Kidney (tissue), 14 donors: ENCODE measurements around the gene ASAP2. TPM values are rescaled to one million over a fixed set of nuclear protein-coding genes. Genes with fewer than 3 reads are reported as not detected.

Experiments used
- DNase-seq, 5 donors: peaks; one replicate each; pipeline ENCODE4 v3.0.0-alpha.2; 2013 to 2020
- FAIRE-seq: peaks from 2 replicates; lab custom pipeline; 2012; peaks lifted over from hg19 to GRCh38; lab: Jason Lieb, UNC
- H3K27ac ChIP-seq, 2 donors: one replicate each; pipeline ENCODE4 v1.7.0; 2013; ENCODE audit warnings: low read depth in 2 of 2, low read length in 2 of 2, inconsistent platforms in 1 of 2
- H3K27me3 ChIP-seq: one replicate; pipeline ENCODE4 v1.7.1; 2013; ENCODE audit warnings: low read length, inconsistent platforms; ENCODE audit not compliant: control insufficient read depth, insufficient read depth
- H3K36me3 ChIP-seq, 3 donors: one replicate each; pipeline versions ENCODE4 v1.7.0 to v1.7.1; 2013; ENCODE audit warnings: low read length in 3 of 3, control low read depth in 1 of 3, inconsistent platforms in 1 of 3; ENCODE audit not compliant: insufficient read depth in 3 of 3, control insufficient read depth in 2 of 3
- H3K4me1 ChIP-seq, 3 donors: one replicate each; pipeline versions ENCODE4 v1.7.0 to v1.7.1; 2013; ENCODE audit warnings: low read length in 3 of 3, inconsistent platforms in 1 of 3, low read depth in 1 of 3; ENCODE audit not compliant: control insufficient read depth in 2 of 3, insufficient read depth in 2 of 3
- H3K4me3 ChIP-seq, 3 donors: one replicate each; pipeline versions ENCODE4 v1.7.0 to v1.8.1; 2013; ENCODE audit warnings: low read length in 3 of 3, control low read depth in 1 of 3, inconsistent platforms in 1 of 3
- H3K9ac ChIP-seq, 3 donors: one replicate each; pipeline versions ENCODE4 v1.7.0 to v1.7.1; 2013; ENCODE audit warnings: low read length in 3 of 3, control low read depth in 1 of 3, inconsistent platforms in 1 of 3
- H3K9me3 ChIP-seq, 3 donors: one replicate each; pipeline versions ENCODE4 v1.7.0 to v1.7.1; 2013; ENCODE audit warnings: low read length in 3 of 3, control low read depth in 1 of 3, inconsistent platforms in 1 of 3; ENCODE audit not compliant: control insufficient read depth in 2 of 3, insufficient read depth in 1 of 3
- intact Hi-C: fragments of 100-400 bp; cut with DNase I; formaldehyde crosslinking; loops from one replicate; pipeline ENCODE4 v1.11.1; 2022
- polyA plus RNA-seq: library from polyadenylated mRNA; stranded (reverse); fragments of 350-450 nt; fragmentation: Illumina TruSeq; extraction: RNeasy Lipid Tissue Mini Kit (QIAGEN cat#74804); gene quantifications from one replicate; pipeline ENCODE4 v1.2.3, GENCODE V29; 2014; ENCODE audit warnings: low read depth, low replicate concordance; ENCODE audit not compliant: insufficient read depth
- total RNA-seq: library from RNA; stranded (reverse); fragmentation: NEBNext Ultra II Directional; extraction: Animal tissue kit (Norgen Biotek cat#: 25700); gene quantifications from one replicate; pipeline ENCODE4 v1.2.1, GENCODE V29; 2021
- TF ChIP-seq, protein P1 (sequence below): IDR thresholded peaks from 3 replicates; pipeline ENCODE4 v1.5.1; 2012; ENCODE audit warnings: mild to moderate bottlenecking, moderate library complexity, borderline replicate concordance; ENCODE audit not compliant: insufficient read depth; ENCODE audit errors: extremely low read depth
- donor health status: control.
- donor health status: control.
- donor health status: control.
- donor health status: control.
- donor health status: control.
- donor health status: DM: yes; HTN: yes; CAD: no.
- donor health status: Normal renal cell carcinoma (clear cell type).

Gene ASAP2
- total and polyA plus RNA-seq, 2 donors from 2014 or later, result 26.2 to 54.8 TPM

DNA sequence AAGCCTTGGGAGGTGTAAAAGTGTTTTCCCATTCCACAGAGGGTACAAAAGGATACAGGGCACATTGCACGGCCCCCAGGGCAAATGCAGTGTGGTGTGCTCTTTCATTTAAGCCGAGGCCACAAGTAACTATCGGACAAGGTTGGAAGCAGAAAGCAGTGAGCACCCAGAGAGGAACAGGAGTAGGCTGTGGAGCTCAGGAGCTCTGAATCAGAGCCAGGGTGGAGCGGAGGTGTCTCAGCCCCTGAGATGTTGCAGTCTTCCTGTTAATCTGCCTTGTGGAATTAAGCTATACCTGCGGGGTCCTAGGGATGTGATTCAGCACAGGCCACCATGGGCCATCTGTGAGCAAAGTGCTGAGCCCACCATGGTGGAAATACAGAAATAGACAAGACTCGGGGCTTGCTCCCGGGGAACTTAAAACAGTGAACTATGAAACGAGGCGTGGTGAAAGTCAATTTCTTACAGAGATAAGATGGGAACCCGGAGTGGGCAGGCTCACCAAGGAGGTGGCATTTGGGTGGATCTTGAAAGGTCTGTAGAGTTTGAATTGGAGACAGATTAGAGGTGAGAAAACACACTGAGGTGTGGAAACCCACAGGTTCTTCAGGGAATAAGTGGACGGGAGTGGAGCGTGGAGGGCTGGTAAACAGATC lies 44.0 kb downstream of the ASAP2 start:
- Histone ChIP-seq H3K9me3 (no peaks in the 10 kb centered on the region), H3K27ac (peak overlapping the region; percentile 33 to 84), H3K4me3 (no peak overlapping the region), H3K4me1 (peaks cover 2 to 50% (median 40%) of the 10 kb centered on the region in 3 donors), H3K9ac (no peak overlapping the region), H3K27me3 (no peaks in the 10 kb centered on the region), H3K36me3 (no peaks in the 10 kb centered on the region)
- FAIRE-seq (no peak), DNase-seq (no peak)
- TF ChIP-seq, protein P1, sequence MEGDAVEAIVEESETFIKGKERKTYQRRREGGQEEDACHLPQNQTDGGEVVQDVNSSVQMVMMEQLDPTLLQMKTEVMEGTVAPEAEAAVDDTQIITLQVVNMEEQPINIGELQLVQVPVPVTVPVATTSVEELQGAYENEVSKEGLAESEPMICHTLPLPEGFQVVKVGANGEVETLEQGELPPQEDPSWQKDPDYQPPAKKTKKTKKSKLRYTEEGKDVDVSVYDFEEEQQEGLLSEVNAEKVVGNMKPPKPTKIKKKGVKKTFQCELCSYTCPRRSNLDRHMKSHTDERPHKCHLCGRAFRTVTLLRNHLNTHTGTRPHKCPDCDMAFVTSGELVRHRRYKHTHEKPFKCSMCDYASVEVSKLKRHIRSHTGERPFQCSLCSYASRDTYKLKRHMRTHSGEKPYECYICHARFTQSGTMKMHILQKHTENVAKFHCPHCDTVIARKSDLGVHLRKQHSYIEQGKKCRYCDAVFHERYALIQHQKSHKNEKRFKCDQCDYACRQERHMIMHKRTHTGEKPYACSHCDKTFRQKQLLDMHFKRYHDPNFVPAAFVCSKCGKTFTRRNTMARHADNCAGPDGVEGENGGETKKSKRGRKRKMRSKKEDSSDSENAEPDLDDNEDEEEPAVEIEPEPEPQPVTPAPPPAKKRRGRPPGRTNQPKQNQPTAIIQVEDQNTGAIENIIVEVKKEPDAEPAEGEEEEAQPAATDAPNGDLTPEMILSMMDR, result no peak
- intact Hi-C loops, result no loop called here

GRCh38 chr2:9251154-9252001 lies 44.8 kb downstream of the ASAP2 start:
- FAIRE-seq (no peak), DNase-seq (peak in 1 of 5 donors; percentile 60)
- Histone ChIP-seq H3K4me3 (no peak overlapping the region), H3K9me3 (no peaks in the 10 kb centered on the region), H3K27ac (peak overlapping the region; percentile 33 to 84), H3K9ac (no peak overlapping the region), H3K27me3 (no peaks in the 10 kb centered on the region), H3K36me3 (no peaks in the 10 kb centered on the region), H3K4me1 (peaks cover 2 to 53% (median 43%) of the 10 kb centered on the region in 3 donors)
- intact Hi-C loops, result no loop called here
- TF ChIP-seq, protein P1, result no peak

- H3K4me3 ChIP-seq, result no peak overlapping the region
- no peaks in the 10 kb centered on the region for H3K36me3 ChIP-seq
- no peak overlapping the region for H3K9ac ChIP-seq
- H3K27me3 ChIP-seq, result no peaks in the 10 kb centered on the region
- peaks cover 2 to 52% (median 43%) of the 10 kb centered on the region in 3 donors for H3K4me1 ChIP-seq
- no peaks in the 10 kb centered on the region for H3K9me3 ChIP-seq
- intact Hi-C loops, result no loop called here
- no peak for FAIRE-seq
- TF ChIP-seq, protein P1, result no peak
- DNase-seq, result no peak
- H3K27ac ChIP-seq, result peak overlapping the region; percentile 71
Measured at GRCh38 chr2:9252002-9252357, 45.4 kb downstream of the ASAP2 start.
